Thyroid gland (tissue), 4 donors: ENCODE measurements around the gene CNOT10.

Source experiments
- POLR2A ChIP-seq, 2 donors: fragments of 450-650 bp; IDR thresholded peaks; one replicate each; pipeline ENCODE4 v1.6.1; 2017; ENCODE audit warnings: antibody characterized with exemption in 2 of 2, mild to moderate bottlenecking in 2 of 2, moderate library complexity in 1 of 2
- TF ChIP-seq, protein P1 (sequence below), 6 experiments: fragments of 200-600 bp in 3 of 6; fragments of 450-650 bp in 3 of 6; sonication (generic) in 3 of 6; IDR thresholded peaks; one replicate each; pipeline ENCODE4 v1.5.1; 2016 to 2019; ENCODE audit warnings: antibody characterized with exemption in 6 of 6, mild to moderate bottlenecking in 2 of 6, inconsistent platforms in 1 of 6, moderate library complexity in 1 of 6

DNA sequence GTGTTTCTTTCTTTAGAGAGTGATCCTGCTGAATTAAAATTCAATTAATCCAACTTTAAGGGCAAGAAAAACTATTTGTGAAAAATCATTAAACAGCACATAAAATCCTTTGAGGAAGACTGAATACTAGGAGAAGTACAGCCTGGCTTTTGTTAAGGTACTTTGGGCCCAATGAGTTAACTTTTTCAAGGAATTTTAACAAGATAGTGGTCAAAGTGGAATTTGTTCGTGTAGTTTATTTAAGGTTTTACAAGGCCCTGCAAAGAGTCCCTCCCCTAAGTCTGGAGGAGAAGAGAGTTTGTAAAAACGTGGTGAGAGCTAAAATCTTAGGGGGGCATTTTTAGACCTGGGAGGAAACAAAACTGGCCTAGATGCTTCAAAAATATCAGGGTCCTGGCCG lies 106.8 kb downstream of the CNOT10 start:
- TF ChIP-seq, protein P1, sequence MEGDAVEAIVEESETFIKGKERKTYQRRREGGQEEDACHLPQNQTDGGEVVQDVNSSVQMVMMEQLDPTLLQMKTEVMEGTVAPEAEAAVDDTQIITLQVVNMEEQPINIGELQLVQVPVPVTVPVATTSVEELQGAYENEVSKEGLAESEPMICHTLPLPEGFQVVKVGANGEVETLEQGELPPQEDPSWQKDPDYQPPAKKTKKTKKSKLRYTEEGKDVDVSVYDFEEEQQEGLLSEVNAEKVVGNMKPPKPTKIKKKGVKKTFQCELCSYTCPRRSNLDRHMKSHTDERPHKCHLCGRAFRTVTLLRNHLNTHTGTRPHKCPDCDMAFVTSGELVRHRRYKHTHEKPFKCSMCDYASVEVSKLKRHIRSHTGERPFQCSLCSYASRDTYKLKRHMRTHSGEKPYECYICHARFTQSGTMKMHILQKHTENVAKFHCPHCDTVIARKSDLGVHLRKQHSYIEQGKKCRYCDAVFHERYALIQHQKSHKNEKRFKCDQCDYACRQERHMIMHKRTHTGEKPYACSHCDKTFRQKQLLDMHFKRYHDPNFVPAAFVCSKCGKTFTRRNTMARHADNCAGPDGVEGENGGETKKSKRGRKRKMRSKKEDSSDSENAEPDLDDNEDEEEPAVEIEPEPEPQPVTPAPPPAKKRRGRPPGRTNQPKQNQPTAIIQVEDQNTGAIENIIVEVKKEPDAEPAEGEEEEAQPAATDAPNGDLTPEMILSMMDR (IDR thresholded peaks at IDR 0.05) = no peak
- TF ChIP-seq POLR2A (IDR thresholded peaks at IDR 0.05) = no peak
